GM19397 (cell line): ENCODE results near the gene CRYBB2.
"Not testable (repeated sequence)": the region's sequence is repeated elsewhere in the genome, so short reads cannot be mapped to it uniquely, and the experiment has no call there.

Source experiments
- ATAC-seq: cut with Tn5 transposase; IDR thresholded peaks from one replicate; pipeline ENCODE4 v1.9.1; 2021; ENCODE audit warnings: mild to moderate bottlenecking, moderate library complexity; ENCODE audit not compliant: unreplicated experiment

The CRYBB2 gene

GRCh38 chr22:25199731-25200520 is 19.5 kb upstream of the CRYBB2 start, which contains the start of gene CRYBB3:
CRYBB3 (plus strand) TSS chr22:25199858; CDS start chr22:25201397, 1,539 bp downstream.
- no peak for ATAC-seq

- ATAC-seq = no peak
Observed at GRCh38 chr22:25200967-25201366, 18.5 kb upstream of the CRYBB2 start.

- ATAC-seq = no peak
Observed at GRCh38 chr22:25201557-25202273, 17.7 kb upstream of the CRYBB2 start.

DNA sequence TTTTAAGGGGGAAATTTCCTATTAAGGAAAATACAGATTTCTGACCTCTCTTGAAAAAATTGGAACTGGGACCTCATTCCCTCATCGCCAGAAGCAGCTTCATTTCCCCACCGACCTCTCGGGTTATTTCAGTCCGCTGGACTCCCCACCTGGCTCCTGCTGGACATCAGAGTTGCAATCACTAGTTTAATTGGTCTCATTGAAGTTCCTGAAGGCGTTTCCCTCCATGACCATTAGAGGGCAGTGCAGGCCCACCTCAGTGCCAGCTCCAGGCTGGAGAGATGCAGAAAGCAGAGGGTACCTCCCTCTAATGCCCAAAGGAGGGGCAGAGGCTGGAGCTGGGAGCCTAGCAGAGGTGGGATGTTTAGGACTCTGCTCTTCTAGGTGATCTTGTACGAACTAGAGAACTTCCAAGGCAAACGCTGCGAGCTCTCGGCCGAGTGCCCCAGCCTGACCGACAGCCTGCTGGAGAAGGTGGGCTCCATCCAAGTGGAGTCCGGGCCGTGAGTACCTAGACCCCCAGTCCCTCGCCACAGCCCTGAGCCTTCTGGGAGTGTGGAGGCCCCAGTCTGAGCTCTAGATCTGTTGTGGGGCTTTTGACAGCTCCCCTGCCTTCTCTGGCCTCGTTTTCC is 17.0 kb upstream of the CRYBB2 start:
- no peak for ATAC-seq

DNA sequence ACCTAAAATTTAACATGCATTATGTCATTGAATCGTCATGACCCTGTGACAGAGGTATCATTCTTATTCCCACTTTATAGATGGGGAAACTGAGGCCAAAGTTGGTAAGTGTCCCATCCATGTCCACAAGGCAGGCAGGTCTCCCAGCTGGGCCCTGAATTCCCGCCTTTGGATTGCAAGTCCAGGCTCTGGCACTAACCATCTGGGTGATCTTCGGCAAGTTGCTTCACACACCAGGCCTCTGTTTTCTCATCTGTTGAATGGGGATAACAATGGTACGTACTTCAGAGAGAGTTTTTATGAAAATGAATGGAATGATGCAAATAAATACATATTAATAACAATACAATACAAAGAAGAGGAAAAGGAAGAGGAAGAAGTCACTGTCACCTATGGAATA is 16.4 kb upstream of the CRYBB2 start:
- ATAC-seq = no peak

- ATAC-seq = not testable (repeated sequence)
Observed at GRCh38 chr22:25204547-25204946, 14.9 kb upstream of the CRYBB2 start.

- ATAC-seq = no peak
Observed at GRCh38 chr22:25205847-25206246, 13.6 kb upstream of the CRYBB2 start.

DNA sequence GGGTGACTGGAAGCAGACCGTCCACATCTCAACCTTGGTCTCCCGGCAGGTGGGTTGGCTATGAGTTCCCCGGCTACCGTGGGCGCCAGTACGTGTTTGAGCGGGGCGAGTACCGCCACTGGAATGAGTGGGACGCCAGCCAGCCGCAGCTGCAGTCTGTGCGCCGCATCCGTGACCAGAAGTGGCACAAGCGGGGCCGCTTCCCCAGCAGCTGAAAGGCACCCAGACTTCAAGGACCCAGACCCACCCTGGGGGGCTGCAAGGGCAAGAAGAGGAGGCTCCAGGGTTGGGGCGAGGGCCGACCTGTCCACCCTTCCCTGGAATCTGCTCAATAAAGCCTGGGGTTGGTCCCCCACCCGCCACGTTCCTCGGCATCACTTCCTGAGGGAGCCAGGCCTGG is 12.4 kb upstream of the CRYBB2 start:
- ATAC-seq = no peak

DNA sequence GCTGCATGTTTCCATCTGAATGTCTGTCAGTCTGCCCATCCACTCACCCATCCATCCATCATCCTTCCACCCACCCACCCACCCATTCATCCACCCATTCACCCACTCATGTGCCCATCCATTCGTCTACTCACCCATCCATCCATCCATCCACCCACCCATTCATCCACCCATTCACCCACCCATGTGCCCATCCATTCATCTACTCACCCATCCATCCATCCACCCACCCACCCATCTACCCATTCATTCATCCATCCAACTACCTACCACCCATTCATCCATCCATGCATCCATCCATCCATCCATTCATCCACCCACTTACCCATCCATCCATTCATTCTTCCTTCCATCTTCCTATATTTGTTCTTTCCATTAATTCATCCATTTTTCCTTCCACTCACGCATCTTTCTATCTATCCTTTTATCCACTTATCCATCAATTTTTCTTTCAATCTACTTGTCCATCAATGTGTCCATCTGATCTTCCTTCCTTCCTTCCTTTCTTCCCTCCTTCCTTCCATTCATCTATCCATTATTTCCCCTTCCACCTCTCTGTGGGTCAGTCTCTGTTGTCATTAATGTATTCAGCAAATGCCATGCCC is 11.8 kb upstream of the CRYBB2 start:
- ATAC-seq = no peak

DNA sequence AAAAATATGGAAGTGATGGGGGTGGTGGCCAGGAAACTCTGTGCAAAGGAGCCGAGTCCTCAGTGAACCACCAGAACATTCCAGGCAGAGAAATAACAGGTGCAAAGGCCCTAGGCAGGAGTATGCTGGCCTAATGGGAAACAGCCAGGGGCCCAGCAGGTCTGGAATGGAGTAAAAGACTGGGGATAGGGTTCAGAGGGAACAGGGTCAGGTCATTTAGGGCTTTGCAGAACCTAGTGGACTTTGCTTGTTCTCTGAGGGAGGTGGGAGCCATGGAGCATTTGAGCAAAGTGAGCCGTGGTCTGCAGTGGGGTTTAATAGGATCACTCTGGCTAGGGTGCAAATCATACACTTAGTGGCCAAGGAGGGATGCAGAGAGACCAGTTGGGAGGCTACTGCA is 11.1 kb upstream of the CRYBB2 start:
- no peak for ATAC-seq

DNA sequence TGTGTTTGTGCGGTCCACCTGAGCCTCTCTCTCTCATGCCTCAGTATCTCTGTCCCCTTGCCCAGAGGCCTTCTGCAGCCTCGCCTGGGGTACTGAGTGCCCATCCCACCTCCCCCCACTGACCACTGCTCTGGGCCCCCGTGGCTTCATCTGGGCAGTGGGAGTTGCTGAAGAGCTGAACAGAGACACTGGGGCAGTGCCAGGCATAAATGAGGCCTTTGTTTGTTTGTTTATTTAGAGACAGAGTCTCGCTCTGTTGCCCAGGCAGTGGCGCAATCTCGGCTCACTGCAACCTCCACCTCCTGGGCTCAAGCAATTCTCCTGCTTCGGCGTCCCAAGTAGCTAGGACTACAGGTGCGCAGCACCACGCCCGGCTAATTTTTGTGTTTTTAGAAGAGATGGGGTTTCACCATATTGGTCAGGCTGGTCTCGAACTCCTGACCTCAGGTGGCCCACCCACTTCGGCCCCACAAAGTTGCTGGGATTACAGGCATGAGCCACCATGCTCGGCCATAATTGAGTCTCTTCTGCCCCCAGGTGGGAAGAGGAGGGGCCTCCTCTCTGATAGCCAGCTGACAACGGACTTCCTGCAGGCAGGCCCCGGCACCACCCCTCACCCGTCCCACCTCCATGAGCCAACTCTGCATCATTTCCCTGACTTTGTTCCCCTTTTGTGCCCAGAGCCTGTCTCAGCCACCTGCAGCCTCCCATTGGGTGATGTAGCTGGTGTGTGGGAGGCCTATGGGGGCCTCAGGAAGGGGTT is 10.5 kb upstream of the CRYBB2 start:
- no peak for ATAC-seq

GRCh38 chr22:25210793-25211192 is 8.6 kb upstream of the CRYBB2 start:
- ATAC-seq = no peak

- ATAC-seq = no peak
Observed at GRCh38 chr22:25212337-25212736, 7.1 kb upstream of the CRYBB2 start.

DNA sequence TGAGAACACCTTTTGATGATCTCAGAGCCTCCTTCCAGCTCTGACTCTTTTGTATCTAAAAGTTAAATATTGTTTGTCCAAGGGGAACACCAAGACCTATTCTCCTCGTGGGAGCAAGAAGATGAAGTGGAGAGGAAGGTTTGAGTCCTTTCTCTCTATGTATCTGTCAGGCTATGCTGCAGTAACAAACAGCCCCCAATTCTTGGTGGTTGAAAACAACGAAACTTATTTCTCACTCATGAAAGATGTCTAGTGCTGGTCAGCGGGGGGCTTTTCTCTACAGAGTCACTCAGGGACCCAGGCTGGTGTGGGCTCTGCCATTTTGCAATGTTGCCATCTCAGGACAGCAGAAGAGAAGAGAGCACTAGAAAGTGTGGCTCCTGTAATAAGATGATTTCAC is 6.2 kb upstream of the CRYBB2 start:
- no peak for ATAC-seq

DNA sequence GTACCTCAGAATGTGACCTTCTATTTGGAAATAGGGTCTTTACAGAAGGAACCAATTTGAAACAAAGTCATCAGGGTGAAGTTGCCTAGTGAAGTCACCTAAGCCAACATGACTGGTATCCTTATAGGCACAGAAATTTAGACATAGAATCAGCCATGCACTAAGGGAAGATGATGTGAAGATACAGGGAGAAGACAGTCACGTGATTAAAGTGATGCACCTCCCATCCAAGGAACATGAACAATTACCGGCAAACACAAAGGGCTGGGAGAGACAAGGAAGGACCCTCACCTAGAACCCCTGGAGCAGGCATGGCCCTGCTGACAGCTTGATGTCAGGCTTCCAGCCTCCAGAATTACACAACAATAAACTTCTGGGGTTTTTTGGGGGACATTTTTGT is 3.2 kb upstream of the CRYBB2 start:
- no peak for ATAC-seq

GRCh38 chr22:25219948-25220442 is 556 bp downstream of the CRYBB2 start:
- ATAC-seq = no peak

GRCh38 chr22:25221790-25222189 is 2.4 kb downstream of the CRYBB2 start:
- no peak for ATAC-seq

DNA sequence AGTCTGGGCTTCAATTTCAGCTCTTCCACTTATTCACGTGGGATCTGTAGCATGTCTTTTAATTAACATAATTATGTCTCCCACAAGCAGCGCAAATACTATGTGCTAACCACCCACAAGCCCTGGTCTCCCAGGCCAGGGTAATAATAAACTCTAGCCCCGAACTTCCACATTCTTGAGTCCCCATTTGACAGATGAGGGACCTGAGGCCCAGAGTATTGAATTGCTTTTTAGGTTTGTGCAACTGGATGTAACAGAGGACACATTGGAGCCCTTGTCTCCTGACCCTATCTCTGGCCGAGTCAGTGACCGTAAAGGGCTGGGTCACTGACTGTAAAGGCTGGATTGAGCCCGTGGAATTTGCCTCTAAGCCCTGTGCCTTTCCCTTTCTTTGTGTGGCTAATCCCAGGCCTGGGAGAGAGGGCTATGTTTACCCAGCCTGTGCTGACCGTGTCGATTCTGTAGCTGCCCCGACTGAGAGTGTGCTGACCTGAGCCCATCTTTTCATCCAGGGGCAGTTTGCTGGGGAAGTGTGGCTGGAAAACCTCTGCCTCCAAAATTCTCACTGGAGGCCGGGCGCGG is 3.9 kb downstream of the CRYBB2 start:
- no peak for ATAC-seq

- no peak for ATAC-seq
Observed at GRCh38 chr22:25228822-25229221, 9.4 kb downstream of the CRYBB2 start.

- not testable (repeated sequence) for ATAC-seq
Observed at GRCh38 chr22:25230760-25231159, 11.3 kb downstream of the CRYBB2 start.
